HS-5 (cell line): ENCODE data around the gene ADAMTS5.

Experiments used
- DNase-seq: peaks from one replicate; pipeline ENCODE4 v3.0.0-alpha.2; 2012; ENCODE audit warnings: low read depth

Gene ADAMTS5

DNA sequence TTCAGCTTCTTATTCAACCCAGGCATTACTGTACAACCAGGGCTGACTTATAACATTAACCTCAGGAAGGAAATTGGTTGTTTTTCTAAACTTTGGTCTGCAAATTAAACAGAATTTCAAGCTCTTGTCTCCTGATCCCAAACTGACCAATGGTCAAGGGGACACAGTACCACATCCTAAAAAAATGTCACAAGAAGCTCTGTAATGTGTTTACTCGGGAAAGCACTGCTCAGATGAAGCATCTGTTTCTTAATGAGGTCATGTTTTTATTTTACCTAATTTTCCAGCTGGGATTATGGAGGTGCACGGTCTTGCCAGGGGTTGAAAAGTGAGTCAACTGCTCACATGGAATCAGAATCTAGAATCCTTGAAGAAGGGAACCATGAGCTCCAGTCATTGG lies 18.7 kb downstream of the ADAMTS5 start:
- DNase-seq: no peak

DNA sequence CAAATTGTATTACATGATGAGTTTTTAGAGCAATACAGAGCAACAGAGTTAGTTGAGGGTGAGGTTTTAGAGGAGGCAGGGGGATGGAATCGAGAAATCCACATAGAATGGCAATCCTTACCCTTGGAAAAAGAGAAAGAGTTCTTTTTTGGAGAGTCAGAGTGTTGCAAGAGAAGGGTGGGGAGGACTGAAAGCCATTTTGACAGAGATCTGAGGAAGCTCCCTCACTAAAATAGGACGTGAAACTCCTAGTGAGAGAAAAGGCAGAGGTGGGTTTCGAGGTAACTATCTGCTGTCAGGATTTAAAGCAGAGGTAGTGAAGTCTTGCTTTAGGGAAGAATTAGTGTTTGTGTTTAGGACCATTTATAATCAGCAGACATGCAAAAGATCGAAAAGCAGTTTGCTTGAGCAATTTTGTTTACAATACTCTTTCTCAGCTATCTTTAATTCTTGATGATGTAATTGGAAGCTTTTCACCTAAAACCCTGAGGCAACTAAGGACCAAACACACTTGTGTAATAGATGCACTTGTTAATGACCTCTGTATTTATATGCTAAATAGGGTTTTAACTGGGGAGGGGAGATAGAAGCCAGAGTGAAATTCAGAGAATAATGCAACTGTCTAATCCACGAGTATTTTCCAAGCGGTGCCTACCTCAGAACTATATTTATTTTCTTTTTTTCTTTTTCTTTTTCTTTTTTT lies 20.0 kb downstream of the ADAMTS5 start:
- DNase-seq: no peak

DNA sequence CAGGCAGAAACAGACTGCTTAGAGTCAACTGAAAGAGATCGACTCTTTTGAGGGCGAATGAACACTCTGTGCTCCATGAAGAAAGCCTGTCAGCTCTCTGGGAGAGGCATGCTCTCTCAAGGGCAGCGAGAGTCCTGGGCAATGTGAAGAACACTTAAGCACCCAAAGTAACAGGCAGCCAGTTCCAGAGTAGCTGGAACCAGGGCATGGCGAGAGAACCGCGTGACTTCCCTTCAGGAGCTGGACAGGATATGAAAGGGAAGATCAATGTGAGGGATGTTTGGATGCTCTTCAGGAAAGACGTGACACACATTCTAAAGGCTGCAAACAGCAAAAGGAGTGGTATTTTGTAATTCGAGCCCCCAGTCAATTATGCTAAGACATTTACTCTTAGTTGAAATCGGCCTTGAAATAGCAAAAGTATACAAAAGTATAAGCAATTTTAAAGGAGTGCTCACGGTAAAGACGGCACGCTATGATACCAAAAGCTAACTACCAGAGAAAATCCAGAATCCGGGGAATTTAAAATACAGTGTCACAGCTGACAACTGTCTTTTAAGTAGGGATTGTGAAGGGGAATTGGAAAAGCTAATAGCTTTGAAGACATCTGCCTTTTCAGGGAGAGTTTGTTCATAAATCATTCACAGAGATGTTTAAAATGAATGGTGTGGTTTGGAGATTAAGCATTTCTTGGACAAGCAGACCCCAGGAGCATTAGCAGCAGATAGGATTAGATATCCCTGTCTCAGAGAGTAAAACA lies 20.8 kb downstream of the ADAMTS5 start:
- DNase-seq: no peak

DNA sequence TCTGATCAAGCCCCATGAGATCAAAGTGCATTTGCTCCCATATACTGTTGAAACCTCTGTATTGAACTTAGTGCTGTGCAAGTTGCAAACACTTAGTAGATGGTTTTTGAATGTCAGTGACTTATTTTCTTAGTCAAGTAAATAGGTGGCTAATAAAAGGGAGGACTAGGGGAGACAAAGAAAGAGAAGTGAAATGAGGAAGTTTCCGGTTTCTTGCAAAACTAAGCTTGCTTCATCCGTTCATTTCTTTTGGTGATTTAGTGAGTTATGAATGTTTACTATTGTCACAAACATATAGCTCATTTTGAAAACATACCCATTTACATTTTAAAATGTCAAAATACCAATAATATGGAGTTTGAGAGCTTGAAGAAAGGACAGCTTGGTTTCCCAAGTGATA lies 23.0 kb downstream of the ADAMTS5 start:
- DNase-seq: no peak

DNA sequence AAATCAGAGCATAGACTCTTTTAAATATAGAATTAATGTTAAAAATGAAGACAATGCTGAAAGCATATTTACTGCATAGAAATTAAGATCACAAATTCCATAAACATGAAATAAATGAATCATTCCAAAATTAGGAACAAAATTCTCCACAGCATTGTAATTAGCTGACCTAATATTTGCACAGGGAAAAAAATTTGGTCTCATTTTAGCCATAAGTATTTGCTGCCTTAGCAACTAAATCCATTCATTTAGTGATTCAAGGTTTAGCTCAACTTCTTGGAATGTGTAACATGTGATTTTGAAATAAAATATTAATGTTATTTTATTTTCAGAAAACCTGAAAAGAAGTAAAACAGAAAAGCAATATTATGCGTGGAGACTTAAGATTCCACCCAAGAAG lies 25.5 kb downstream of the ADAMTS5 start:
- peak; percentile 16 for DNase-seq

DNA sequence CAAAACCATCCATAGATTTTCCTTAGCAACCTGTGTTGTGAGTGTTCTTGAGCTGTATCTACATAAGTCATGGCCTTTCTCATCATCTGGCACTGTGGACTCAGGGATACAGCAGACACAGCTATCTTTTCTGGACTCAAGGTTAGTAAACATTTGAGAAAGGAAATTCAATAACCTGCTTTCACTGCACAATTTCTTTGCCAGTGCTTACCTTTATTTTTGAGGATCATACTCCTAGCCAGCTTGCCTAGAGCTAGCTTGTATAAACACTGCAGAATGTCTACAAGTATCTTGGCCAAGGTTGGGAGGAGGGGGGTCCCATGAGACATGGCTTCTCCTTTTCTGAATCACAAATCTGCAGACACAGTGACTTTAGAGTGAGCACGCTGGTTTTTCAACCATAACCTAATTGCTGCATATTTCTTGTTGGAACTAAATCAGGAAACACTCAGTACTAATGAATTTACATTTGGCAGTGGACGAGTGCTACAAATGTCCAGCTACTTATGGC lies 27.2 kb downstream of the ADAMTS5 start:
- no peak for DNase-seq

DNA sequence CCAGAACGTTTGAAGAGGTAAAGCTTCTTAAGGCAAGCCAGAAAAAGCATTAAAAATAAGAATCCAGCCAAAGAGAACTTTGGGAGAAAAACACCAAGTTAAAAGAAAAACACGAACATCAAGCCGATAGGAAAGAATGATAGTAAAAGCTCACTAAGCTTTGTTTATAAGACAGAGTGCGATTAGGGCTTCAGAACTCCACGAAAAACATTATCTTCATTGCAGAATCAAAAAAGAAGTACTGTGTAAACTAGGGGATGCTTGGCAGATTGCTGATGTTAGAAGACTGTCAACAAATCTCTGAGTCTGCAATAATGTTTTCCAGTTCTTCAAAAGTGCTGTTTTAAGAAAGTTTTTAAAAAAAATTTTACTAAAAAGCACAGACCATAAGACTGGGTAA lies 30.2 kb downstream of the ADAMTS5 start:
- no peak for DNase-seq

DNA sequence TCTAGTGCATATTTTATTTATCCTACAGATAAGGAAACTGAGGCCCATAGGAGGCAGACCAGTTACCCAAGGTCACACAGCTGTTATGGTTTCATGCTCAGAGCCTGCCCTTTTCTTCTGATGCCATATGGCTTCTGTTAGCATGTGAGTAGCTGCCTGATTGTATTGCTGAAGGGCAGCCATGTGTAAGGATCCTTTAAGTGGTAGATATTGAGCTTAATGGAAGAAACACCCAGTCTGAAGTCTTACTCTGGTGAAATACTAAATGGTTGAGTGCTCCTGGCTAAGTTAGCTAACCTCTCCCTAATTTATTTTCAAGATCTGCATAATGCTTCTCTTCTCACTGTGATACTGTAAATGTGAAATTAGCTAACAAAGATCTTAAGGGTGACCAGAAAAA lies 30.9 kb downstream of the ADAMTS5 start:
- DNase-seq: no peak

DNA sequence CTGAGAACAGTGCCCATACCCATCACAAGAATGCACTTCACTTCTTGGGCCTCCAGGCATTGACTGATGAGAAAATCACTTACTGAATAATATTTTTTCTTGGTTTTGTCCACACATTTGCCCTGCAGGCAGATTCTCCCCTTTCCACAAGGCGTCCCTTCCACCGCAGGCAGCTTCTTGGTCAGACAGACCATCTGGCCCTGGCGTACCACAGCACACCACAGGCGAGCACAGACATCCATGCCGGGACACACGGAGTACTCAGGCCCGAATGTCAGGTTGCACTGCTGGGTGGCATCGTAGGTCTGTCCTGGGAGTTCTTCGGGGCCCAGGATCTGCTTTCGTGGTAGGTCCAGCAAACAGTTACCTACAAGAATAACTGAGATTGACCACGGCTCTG lies 32.5 kb downstream of the ADAMTS5 start:
- no peak for DNase-seq

DNA sequence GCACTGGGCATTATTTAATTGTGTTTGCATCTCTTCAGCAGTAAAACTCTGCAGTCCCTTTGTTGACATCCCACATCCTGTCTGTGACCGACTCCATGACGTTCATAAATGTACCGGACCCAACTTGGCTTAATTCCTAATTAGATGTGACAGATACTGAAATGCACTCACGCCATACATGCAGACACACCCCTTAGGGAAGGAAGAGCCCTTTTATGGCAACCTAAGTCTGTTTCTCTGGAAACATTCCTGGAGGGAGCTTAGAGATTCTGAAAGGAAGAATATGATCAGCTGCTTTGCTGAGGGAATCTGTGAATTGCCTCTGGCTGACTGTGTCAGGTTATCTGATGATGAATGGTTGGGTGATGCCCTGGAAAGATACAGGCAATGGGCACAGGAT lies 33.4 kb downstream of the ADAMTS5 start:
- no peak for DNase-seq

DNA sequence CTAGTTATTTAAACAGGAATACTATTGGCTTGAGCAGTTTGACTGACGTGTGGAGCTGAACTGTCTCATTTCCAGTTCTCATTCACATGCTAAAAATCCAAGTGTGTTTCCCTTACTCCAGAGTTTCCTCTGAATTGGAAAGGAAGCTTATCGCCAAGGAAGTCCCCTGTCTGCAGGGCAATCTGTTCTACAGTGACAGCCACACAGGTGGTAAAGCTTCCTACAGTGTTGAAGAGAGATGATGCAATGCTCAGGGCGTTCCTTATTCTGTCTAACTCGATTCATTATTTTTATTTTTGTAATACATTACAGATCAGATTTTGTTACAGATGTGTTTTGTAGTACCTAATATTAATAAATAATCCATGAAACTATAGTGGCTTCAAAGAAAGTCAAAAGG lies 41.3 kb downstream of the ADAMTS5 start:
- no peak for DNase-seq

DNA sequence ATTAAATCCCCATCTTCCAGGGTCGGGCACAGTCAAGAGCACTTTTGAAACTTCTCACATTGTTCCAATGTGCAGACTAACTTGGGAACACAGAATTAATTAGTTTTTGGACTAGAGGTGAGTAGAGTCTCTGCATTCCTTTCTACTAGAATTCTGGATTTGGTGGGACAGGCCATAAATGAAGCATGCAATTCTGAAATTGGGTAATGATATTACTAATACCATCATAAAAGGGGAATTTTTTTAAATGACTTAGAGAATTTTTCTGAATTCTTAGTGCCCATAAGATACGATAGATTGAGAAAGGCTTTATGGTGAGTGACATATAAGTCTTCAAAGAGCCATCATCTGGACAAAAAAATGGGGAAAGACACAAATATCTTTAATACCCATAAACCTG lies 41.8 kb downstream of the ADAMTS5 start:
- no peak for DNase-seq

DNA sequence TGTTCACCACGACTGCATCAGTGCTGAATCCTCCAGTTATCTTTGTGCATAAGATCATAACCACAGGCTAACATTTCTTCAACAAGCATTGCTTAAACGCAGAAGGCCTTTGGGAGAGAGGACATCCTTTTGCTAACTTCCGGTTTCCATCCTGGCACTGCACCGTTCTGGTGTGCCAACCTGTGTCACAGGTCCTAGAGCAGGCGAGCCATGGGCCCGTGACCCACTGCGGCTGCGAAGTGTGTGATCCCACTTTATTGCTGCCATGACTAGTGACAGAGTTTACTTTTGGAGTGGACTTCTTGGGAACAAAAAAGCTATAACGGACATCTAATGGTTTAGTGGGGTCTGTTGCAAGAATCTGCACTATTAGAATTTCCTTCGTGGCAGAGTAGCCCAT lies 42.9 kb downstream of the ADAMTS5 start:
- DNase-seq: no peak

DNA sequence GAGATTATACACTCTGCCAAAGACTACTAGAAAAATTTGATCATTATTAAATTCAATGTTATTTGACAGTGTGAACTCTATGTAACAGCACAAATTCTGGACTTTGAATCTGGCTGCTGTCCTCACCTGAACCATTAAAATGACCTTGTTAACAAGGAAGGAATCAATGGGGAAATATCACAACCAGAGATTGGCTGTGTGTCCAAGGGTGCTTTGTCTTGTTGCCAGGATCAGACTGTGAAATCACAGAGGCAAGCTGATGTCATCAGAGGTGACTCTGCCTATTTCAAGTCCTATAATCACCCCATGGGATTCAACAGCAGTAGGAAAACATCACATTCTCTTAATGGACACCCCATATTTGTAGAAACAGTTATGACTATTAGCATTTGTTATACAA lies 46.8 kb downstream of the ADAMTS5 start:
- no peak for DNase-seq

DNA sequence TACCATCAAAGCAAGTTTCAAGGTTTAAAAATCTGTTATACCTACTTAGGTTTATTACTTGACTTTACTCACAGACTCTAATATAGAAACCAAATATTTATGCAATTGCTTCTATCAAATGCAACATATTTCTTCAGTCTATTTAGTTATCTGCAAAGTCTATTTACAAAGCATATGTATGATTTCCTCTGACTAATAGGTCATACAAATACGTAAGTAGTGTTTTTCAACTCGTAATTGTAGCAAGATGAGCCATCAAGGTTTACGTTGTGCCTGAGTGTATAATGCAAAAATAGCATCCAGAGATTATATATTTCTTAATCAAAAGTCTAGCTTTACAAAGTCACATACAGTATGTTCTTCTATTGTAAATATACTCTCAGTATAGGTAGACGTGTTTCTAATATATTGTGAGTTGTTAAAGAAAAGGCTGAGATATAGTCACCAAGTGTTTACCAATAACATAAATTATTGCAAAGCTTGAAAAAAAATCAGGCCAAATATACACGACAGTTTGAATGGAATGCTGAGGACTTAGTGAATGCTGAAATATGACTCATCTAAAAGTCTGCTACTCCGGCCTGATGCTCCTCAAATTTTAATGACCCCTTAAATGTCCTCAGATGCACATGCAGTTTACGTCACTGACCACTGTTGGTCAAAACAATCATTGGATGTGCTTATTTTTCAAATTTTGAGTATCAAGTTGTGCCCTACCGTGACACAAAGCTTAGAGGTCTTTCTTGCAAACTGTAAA lies 48.4 kb downstream of the ADAMTS5 start:
- DNase-seq: peak; percentile 50

DNA sequence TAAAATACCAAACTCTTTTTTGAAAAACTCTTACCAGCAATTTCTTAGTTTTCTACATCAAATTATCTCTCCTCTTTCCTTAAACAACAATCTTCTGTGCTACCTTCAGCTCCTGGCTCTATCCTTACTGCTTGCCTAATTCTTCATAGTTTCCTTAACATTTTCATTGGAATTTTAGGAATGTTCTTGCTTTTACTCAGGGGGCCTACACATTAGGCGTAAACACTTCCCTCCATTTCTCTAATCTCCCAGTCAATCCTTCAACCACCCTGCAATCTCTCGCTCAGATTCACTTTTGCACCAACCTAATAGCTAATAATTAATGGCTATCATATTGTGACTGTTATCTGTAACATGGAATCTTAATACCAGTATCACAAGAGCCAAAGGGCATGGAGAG lies 50.1 kb downstream of the ADAMTS5 start:
- no peak for DNase-seq

DNA sequence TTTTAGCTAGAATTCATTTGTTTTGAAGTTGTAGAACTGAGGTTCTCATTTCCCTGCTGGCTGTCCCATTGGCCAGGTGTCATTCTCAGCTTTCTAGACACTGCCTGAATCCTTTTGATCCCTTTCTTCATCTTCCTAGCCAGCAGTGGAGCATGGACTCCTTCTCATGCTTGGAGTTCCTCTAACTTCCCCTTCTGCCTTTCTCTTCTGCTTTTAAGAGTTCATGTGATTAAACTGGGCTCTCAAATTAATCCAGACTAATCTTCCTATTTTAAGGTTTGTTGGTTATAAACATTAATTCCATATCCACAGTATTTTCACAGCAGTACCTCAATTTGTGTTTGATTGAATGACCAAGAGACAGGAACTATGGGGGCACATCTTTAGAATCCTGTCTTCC lies 52.3 kb downstream of the ADAMTS5 start:
- no peak for DNase-seq

DNA sequence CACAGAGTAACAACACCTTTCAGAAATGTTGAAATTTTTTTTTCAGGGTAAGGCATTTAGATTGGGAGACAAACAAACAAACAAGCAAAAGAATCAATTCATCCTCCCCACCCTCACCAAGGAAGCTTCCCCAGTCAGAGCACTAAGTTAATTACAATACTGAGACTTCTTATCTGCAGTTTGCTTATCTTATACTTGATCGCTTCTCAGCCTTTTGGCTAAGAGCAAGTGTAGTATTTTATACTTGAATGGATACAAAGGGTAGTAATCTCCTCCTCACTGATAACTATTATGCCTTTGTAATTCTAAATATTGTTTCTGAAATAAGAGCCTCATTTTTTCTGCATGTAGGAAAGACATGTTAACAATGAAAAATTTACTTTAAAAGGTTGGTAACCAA lies 54.4 kb downstream of the ADAMTS5 start:
- no peak for DNase-seq

DNA sequence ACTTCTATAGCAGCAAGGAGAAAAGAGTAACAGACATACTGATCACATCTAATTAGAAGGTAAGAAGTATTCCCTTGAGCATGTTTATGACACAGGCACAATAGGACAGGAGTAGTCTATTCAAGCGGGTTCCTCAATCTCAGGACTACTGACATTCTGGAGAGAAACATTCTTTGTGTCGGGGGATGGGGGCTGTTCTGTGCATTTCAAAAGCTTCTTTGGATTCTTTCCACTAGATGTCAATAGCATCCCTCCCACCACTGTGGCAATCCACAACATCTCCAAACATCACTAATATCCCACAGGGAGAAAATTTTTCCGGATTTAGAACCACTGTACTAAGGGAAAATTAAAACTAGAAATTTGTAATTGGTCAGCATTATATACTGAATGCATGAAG lies 56.9 kb downstream of the ADAMTS5 start:
- no peak for DNase-seq

DNA sequence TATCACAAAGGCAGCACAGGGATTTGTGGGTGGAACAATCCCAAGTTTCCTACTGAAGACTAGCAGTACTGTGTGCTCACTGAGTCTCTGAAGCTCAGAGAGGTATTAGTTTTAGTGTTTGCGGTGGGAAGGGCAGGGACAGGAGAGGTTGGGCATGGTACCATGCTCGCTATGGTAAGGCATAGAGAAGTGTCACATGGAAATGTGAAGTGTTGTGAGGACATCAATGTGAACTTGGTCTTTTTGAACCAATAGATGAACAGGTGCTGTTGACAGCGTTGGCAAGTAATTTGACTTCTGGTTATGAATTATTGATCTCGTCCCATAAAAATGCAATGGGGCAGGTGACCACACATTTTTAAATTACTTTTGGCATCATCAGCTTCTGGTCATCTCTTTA lies 65.9 kb downstream of the ADAMTS5 start:
- no peak for DNase-seq

DNA sequence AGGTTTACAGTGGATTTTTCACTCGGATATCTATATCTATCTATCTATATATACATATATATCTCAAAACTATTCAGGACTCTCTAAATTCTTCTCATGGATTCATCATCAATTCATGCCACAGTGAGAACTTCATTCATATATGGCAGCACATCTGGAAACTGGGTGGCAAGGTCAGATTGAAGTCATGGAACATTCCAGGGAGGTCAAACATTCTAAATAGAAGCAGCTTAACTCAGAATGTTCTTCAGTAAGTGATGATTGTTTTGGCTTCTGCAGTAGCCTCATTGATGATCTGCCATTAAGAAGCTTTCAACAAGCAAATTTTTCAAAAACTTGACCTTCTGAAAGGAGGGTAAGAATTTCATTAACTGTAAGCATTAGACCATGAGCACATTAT lies 74.7 kb downstream of the ADAMTS5 start:
- no peak for DNase-seq

DNA sequence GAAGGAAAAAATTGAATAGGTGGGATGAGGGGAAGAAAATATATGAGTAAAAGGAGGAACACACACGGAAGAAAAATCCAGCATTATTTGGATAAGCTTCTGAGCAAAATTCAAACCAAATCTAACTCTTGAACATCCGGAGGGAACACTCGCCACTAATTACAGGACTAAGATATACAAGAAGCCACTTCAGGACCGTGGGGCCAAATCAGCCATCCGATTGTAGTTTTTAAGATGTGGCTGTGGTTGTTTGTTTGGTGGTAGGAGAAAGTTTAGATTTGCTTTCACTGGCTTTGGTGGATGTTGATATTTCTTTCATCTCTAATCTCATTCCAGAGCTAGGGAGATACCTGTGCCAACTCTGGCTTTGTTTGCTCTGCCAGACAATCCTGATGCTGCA lies 78.0 kb downstream of the ADAMTS5 start:
- DNase-seq: no peak

DNA sequence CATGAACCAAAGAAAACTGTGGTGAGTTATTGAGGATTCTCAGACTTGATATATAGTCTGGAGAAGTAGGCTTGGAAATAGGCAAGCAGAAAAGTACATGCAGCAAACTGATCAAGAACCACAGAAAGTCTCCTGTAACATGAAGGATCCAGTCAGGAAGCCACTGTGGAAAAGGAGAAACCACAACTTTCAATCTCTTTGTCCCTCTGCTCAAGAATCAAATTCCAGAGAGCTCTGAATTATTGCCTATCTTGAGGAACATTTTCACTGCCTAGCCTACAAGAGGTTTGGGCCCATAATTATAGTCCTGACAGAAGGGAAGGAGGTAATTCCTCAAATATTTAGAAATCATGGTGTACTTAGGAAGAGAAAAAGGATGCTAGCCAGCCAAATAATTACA lies 78.6 kb downstream of the ADAMTS5 start:
- no peak for DNase-seq
